BJ (cell line): Measurements from ENCODE around the gene FREY1. TPM values are rescaled to one million over a fixed set of nuclear protein-coding genes. Genes with fewer than 3 reads are reported as not detected.

Experiments
- CTCF ChIA-PET: fragments of 350-600 bp; formaldehyde crosslinking; extraction: SDS; loops from one replicate; lab custom pipeline; 2021; ENCODE audit warnings: antibody characterized with exemption, inconsistent platforms; lab: Yijun Ruan, JAX
- POLR2A ChIA-PET: fragments of 300-600 bp; sonication (Branson Sonifier 250); formaldehyde crosslinking; extraction: SDS; loops from one replicate; lab custom pipeline; 2021; ENCODE audit warnings: antibody characterized with exemption; lab: Charles Lee
- DNase-seq: peaks from one replicate; pipeline ENCODE4 v3.0.0-alpha.2; 2011; ENCODE audit warnings: low read depth
- H3K27me3 ChIP-seq: 2 replicates; pipeline ENCODE4 v1.6.0; 2011; ENCODE audit warnings: low read length; ENCODE audit not compliant: control insufficient read depth, insufficient read depth
- H3K36me3 ChIP-seq: 2 replicates; pipeline ENCODE4 v1.5.1; 2011; ENCODE audit warnings: low read length; ENCODE audit not compliant: control insufficient read depth, insufficient read depth
- H3K4me3 ChIP-seq: 2 replicates; pipeline ENCODE4 v1.5.1; 2011; ENCODE audit warnings: low read depth, mild to moderate bottlenecking, control low read depth, low read length
- CTCF ChIP-seq: IDR thresholded peaks from 2 replicates; pipeline ENCODE4 v1.5.1; 2011; ENCODE audit warnings: low read depth, mild to moderate bottlenecking, control low read depth, inconsistent platforms, low read length, moderate library complexity; ENCODE audit not compliant: insufficient read depth
- polyA plus RNA-seq: library from polyadenylated mRNA; depleted of rRNA; stranded (reverse); fragments of >200 nt; gene quantifications from 2 replicates; pipeline ENCODE4 v1.2.3, GENCODE V29; 2011; rRNA removed

The FREY1 gene
- polyA plus RNA-seq, 1 experiment, result 0.33 TPM

GRCh38 chr11:45859661-45860140 is 47.4 kb downstream of the FREY1 start:
- H3K27me3 ChIP-seq, result no peaks in the 10 kb centered on the region
- no peak for TF ChIP-seq CTCF
- DNase-seq, result peak; percentile 98
- H3K4me3 ChIP-seq, result no peak overlapping the region
- H3K36me3 ChIP-seq, result peaks cover 17% of the 10 kb centered on the region
- CTCF ChIA-PET, result interaction anchor here (0.6 to 10.6 kb wide), 4 partner anchors 11 to 741 kb away, joined by 3 to 88 read pairs (median 9); no protein-coding TSS in a partner anchor
- POLR2A ChIA-PET, result interaction anchor here (1.1 kb wide), 1 partner anchor 13 kb away, joined by 4 read pairs; the partner anchor contains the start of gene CRY2

GRCh38 chr11:45858751-45859398 is 48.2 kb downstream of the FREY1 start:
- no peak for DNase-seq
- no peaks in the 10 kb centered on the region for H3K27me3 ChIP-seq
- H3K36me3 ChIP-seq, result peaks cover 17% of the 10 kb centered on the region
- H3K4me3 ChIP-seq, result no peak overlapping the region
- TF ChIP-seq CTCF, result no peak
- CTCF ChIA-PET, result interaction anchor here (0.5 to 10.6 kb wide), 3 partner anchors 8 to 15 kb away, joined by 3 to 88 read pairs (median 10); no protein-coding TSS in a partner anchor
- POLR2A ChIA-PET, result interaction anchor here (1.1 kb wide), 1 partner anchor 12 kb away, joined by 4 read pairs; the partner anchor contains the start of gene CRY2

- Histone ChIP-seq H3K27me3 (no peaks in the 10 kb centered on the region), H3K36me3 (peaks cover 11% of the 10 kb centered on the region), H3K4me3 (no peak overlapping the region)
- ChIA-PET CTCF (interaction anchor here (0.7 to 10.6 kb wide), 6 partner anchors 13 to 420 kb away, joined by 3 to 88 read pairs (median 4); no protein-coding TSS in a partner anchor), POLR2A (interaction anchor here (1.3 kb wide), 1 partner anchor 11 kb away, joined by 4 read pairs; no protein-coding TSS in a partner anchor)
- no peak for TF ChIP-seq CTCF
- DNase-seq, result peak; percentile 94
Measured at GRCh38 chr11:45857961-45858474, 49.1 kb downstream of the FREY1 start.

Other genes starting within 250 kb of the FREY1 start
- 0.04 TPM in 1 of 2 replicates, not detected in the other for gene CHST1, start 241.6 kb downstream of the FREY1 start, polyA plus RNA-seq
- gene SLC35C1, start 102.1 kb downstream of the FREY1 start, polyA plus RNA-seq, result 7.0 and 14.6 TPM in 2 replicates
- gene CRY2, start 59.8 kb downstream of the FREY1 start, polyA plus RNA-seq, result 12.1 and 16.7 TPM in 2 replicates
- gene MAPK8IP1, start 21.6 kb downstream of the FREY1 start, polyA plus RNA-seq, result 5.6 and 8.7 TPM in 2 replicates
- 24.7 and 37.4 TPM in 2 replicates for gene PEX16, start 10.6 kb upstream of the FREY1 start, polyA plus RNA-seq
- gene LARGE2, start 15.4 kb upstream of the FREY1 start, polyA plus RNA-seq, result 0.05 TPM in 1 of 2 replicates, not detected in the other
- gene PHF21A, start 214.2 kb upstream of the FREY1 start, polyA plus RNA-seq, result 17.1 and 18.5 TPM in 2 replicates